ENCODE data around the gene TECPR2.
A peak's percentile ranks its signal among the peaks of the same experiment; 100 is the strongest.
"Not testable (repeated sequence)": the region's sequence is repeated elsewhere in the genome, so short reads cannot be mapped to it uniquely, and the experiment has no call there.

The TECPR2 gene

DNA sequence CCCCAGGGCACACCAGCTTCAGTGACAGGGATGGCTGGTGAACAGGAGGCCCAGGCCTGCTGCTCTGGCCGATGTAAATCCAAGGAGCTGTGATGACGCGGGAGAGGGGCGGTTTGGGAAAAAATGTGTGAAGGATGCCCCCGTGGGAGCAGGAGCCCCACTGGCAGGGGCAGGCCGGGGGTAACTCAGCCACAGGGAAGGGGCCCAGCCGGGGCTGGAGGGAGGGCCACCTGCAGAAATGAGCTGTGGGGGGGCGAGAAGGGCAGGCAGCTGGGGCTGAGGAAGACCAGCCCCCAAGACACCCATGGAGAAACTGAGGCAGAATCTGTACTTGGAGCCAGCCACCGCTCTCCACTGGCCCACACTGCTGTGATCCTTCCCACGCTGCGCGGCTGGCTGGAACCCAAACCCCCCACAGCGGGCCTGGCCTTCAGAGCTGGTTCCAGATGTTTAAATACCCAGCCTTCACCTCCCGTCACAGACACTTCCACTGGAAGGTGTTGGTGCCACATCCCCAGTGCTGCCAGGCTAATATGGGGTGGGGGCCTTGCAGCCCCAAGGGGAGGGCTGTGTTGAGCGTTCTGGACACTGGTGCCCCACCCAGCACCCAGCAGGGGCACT is 175.3 kb downstream of the TECPR2 start (continued):
- TF ChIP-seq, protein P1, sequence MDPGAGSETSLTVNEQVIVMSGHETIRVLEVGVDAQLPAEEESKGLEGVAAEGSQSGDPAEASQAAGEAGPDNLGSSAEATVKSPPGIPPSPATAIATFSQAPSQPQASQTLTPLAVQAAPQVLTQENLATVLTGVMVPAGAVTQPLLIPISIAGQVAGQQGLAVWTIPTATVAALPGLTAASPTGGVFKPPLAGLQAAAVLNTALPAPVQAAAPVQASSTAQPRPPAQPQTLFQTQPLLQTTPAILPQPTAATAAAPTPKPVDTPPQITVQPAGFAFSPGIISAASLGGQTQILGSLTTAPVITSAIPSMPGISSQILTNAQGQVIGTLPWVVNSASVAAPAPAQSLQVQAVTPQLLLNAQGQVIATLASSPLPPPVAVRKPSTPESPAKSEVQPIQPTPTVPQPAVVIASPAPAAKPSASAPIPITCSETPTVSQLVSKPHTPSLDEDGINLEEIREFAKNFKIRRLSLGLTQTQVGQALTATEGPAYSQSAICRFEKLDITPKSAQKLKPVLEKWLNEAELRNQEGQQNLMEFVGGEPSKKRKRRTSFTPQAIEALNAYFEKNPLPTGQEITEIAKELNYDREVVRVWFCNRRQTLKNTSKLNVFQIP (CRISPR knock-in tag; IDR thresholded peaks at IDR 0.05; ENCODE audit: borderline replicate concordance, low read depth): no peak
- no peak for TF ChIP-seq ISL1 (CRISPR knock-in tag; IDR thresholded peaks at IDR 0.05)

DNA sequence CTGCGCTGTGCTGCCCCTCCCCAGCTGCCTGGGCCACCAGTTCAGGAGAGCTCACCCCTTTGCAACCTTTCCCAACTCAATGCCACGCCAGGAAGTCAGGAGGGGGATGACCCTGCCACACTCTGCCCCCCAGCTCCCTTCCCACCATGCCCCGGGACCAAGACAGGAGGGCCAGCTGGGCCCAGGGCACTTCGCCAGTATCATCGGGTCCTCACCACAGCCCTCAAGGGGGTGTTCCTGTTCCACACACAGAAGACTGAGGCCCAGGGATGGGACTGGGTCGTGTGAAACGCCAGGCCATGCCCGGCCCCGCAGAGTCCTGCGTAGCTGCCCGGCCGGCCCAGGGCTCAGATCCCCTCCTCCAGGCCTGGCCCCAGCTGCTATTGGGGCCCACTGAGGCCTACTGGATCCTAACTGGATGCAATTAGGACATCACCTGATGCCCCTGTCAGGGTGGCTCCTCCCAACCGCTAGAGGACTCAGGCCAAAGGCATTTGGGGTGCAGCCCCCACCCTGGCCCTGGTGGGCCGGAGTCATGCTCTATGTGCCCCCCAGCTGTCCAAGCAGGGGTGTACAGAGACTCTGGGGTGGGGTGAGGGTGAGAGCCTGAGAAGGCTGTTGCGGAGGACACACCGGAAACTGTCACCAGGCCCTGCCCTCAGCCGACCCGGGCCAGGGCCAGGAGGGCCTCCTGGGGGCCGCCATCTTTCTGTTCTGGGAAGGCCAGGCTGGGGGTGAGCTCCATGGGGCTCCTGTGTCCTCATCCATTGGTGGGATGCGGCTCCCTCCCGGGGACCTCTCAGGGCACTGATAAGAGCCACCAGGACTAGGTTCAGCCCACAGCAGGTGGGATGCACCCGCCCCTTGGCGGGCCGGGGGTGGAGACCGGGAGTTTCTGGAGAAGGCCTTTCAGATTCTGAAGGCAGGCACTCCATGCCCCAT is 176.1 kb downstream of the TECPR2 start:
- ATAC-seq: no peak
- TF ChIP-seq, protein P2, sequence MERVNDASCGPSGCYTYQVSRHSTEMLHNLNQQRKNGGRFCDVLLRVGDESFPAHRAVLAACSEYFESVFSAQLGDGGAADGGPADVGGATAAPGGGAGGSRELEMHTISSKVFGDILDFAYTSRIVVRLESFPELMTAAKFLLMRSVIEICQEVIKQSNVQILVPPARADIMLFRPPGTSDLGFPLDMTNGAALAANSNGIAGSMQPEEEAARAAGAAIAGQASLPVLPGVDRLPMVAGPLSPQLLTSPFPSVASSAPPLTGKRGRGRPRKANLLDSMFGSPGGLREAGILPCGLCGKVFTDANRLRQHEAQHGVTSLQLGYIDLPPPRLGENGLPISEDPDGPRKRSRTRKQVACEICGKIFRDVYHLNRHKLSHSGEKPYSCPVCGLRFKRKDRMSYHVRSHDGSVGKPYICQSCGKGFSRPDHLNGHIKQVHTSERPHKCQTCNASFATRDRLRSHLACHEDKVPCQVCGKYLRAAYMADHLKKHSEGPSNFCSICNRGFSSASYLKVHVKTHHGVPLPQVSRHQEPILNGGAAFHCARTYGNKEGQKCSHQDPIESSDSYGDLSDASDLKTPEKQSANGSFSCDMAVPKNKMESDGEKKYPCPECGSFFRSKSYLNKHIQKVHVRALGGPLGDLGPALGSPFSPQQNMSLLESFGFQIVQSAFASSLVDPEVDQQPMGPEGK (CRISPR knock-in tag; IDR thresholded peaks at IDR 0.05; ENCODE audit: borderline replicate concordance): no peak
- TF ChIP-seq RARB (CRISPR knock-in tag; IDR thresholded peaks at IDR 0.05) (no peak), OSR1 (CRISPR knock-in tag; IDR thresholded peaks at IDR 0.05) (no peak)
- TF ChIP-seq, protein P3, sequence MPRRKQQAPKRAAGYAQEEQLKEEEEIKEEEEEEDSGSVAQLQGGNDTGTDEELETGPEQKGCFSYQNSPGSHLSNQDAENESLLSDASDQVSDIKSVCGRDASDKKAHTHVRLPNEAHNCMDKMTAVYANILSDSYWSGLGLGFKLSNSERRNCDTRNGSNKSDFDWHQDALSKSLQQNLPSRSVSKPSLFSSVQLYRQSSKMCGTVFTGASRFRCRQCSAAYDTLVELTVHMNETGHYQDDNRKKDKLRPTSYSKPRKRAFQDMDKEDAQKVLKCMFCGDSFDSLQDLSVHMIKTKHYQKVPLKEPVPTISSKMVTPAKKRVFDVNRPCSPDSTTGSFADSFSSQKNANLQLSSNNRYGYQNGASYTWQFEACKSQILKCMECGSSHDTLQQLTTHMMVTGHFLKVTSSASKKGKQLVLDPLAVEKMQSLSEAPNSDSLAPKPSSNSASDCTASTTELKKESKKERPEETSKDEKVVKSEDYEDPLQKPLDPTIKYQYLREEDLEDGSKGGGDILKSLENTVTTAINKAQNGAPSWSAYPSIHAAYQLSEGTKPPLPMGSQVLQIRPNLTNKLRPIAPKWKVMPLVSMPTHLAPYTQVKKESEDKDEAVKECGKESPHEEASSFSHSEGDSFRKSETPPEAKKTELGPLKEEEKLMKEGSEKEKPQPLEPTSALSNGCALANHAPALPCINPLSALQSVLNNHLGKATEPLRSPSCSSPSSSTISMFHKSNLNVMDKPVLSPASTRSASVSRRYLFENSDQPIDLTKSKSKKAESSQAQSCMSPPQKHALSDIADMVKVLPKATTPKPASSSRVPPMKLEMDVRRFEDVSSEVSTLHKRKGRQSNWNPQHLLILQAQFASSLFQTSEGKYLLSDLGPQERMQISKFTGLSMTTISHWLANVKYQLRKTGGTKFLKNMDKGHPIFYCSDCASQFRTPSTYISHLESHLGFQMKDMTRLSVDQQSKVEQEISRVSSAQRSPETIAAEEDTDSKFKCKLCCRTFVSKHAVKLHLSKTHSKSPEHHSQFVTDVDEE (CRISPR knock-in tag; IDR thresholded peaks at IDR 0.05): no peak

DNA sequence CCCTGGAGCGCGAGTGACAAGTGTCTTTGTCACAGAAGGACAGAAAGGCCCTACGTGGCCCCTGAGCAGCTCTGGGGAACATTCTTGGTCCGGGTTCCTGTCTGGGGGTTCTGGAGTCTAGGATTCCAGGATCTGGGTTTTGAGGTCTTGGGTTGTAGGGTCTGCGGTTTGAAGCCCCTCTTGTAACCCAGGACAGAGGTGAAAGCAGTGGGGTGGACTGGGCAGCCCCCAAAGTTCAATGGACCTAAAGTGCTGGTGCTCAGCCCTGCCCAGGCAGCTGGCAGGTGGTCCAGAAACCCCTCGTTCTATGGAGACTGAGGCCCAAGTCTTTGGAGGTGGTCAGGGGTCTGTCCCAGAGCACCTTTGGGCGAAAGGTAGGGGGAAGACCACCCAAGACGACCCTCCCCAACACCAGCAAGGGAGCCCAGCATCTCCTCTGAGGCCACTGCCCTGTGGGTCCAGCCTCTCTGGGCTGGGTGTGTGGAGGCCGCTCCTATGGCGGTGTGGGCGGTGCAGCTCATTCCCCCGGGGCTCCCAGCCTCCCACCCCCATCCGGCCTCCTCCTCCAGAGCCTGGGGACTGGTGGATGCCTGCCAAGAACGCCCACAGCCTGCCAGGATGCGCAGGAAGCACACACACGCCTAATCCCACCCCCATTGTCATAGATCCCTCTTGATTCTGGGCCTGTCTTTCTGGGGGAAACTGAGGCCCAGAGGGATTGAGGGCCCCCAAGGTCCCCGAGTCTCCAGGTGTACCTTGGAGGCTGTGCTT is 177.0 kb downstream of the TECPR2 start:
- peak; percentile 58 for ATAC-seq
- TF ChIP-seq, protein P2 (CRISPR knock-in tag; IDR thresholded peaks at IDR 0.05; ENCODE audit: borderline replicate concordance): peak; percentile 50; the same call in 1 of the 2 replicates
- no peak for TF ChIP-seq ZNF565 (CRISPR knock-in tag; conservative IDR thresholded peaks at IDR 0.05; ENCODE audit: low read depth)

DNA sequence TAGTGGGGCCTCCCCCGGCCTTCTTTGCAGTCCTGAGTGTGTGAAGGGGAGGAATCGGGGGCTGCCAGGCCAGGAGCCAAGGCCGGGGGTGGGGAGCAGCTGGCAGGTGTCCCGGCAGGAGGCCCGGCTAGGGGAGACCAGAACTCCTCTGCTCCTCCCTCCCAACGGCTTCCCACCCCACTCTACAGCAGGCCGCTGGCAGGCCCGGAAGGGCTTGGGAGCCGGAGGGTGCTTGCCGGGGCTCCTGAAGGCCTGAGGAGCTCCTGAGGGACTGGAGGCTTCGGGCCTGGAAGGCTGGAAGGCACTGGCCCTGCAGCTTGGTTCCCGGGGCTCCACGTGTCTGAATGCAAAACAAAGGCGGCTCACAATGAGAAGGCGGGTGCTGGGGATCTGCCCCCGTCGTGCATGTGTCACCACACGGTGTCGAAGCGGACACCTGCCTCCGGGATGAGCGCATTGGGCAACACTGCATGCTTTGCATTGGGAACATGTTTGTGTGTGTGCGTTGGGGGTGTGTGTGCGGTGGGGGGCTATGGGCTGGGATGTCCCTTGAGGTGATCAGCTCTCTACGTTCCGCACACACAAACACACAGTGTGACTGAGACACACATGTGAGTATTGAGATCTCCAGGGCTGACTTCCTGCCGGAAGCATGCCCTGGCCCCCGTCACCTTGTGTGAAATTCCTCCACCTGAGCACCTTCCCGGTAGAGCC is 177.7 kb downstream of the TECPR2 start:
- TF ChIP-seq, protein P2 (CRISPR knock-in tag; IDR thresholded peaks at IDR 0.05; ENCODE audit: borderline replicate concordance): no peak
- TF ChIP-seq ZFP3 (CRISPR knock-in tag; IDR thresholded peaks at IDR 0.05): no peak
- TF ChIP-seq ZNF565 (CRISPR knock-in tag; conservative IDR thresholded peaks at IDR 0.05; ENCODE audit: low read depth): no peak
- no peak for TF ChIP-seq BACH2 (CRISPR knock-in tag; IDR thresholded peaks at IDR 0.05; ENCODE audit: borderline replicate concordance)
- TF ChIP-seq SNAI2 (CRISPR knock-in tag; IDR thresholded peaks at IDR 0.05): peak; percentile 22; the same call in 1 of the 2 replicates
- no peak for TF ChIP-seq ZNF70 (CRISPR knock-in tag; IDR thresholded peaks at IDR 0.05)
- no peak for TF ChIP-seq ISL1 (CRISPR knock-in tag; IDR thresholded peaks at IDR 0.05)
- peak; percentile 38 for ATAC-seq

DNA sequence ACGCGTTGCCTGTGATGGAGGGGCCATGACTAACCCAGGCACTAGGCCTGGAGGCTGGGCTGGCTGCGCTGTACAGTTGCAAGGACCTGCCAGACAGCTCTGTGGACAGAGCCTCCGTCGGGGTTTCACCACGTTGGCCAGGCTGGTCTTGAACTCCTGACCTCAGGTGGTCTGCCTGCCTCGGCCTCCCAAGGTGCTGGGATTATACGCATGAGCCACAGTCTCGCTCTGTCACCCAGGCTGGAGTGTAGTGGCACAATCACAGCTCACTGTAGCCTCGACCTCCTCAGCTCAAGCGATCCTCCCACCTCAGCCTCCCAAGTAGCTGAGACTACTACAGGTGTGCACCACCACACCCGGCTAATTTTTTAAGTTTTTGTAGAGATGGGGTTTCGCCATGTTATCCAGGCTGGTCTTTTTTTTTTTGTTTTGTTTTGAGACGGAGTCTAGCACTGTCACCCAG is 178.3 kb downstream of the TECPR2 start:
- ATAC-seq: not testable (repeated sequence)

All from SK-N-SH treated with all-trans-retinoic acid at 6 μM for 48 hours (cell line).